Tibial nerve (tissue), 4 donors: Measurements from ENCODE around the gene RIN1.

ENCODE experiments used
- EP300 ChIP-seq, 2 donors: sonication (generic); formaldehyde crosslinking; IDR thresholded peaks; one replicate each; pipeline ENCODE4 v1.6.1; 2017; ENCODE audit warnings: antibody characterized with exemption in 2 of 2, mild to moderate bottlenecking in 1 of 2
- POLR2A ChIP-seq, 2 donors: fragments of 450-650 bp; IDR thresholded peaks; one replicate each; pipeline ENCODE4 v1.6.1; 2017; ENCODE audit warnings: antibody characterized with exemption in 2 of 2, mild to moderate bottlenecking in 2 of 2, moderate library complexity in 2 of 2
- TF ChIP-seq, protein P1 (sequence below), 5 experiments: fragments of 200-600 bp in 3 of 5; fragments of 450-650 bp in 2 of 5; sonication (generic) in 3 of 5; IDR thresholded peaks; one replicate each; pipeline ENCODE4 v1.5.1; 2016 to 2019; ENCODE audit warnings: antibody characterized with exemption in 5 of 5, mild to moderate bottlenecking in 3 of 5, moderate library complexity in 2 of 5

DNA sequence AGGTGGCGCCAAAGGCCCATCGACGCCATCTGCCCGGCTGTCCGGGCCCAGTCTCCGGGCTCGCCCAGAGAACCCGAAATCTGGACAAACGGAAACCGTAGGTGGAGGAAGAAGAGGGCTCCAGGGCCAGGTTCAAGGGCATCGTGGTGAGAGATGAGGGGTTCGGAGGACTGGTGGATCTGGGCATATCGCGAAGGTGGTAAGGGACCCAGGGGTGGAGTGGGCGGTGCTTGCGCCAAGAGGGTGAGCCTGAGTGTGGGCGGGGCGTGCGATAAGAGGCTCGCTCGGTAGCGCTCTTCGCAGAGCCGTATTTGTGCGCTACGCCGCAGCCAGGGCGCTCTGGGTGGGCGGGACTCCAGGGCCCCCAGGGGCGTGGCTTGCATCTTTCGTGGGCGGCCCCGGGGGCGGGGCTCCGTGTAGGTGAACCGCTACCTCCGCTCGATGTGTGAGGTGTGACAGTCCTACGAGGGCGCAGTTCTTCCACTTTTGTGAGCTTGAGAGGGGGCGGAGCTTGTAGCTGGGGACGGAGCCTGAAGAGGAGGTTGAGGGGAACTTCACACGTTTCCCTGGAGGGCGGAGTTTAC lies 24.2 kb downstream of the RIN1 start:
- TF ChIP-seq, protein P1, sequence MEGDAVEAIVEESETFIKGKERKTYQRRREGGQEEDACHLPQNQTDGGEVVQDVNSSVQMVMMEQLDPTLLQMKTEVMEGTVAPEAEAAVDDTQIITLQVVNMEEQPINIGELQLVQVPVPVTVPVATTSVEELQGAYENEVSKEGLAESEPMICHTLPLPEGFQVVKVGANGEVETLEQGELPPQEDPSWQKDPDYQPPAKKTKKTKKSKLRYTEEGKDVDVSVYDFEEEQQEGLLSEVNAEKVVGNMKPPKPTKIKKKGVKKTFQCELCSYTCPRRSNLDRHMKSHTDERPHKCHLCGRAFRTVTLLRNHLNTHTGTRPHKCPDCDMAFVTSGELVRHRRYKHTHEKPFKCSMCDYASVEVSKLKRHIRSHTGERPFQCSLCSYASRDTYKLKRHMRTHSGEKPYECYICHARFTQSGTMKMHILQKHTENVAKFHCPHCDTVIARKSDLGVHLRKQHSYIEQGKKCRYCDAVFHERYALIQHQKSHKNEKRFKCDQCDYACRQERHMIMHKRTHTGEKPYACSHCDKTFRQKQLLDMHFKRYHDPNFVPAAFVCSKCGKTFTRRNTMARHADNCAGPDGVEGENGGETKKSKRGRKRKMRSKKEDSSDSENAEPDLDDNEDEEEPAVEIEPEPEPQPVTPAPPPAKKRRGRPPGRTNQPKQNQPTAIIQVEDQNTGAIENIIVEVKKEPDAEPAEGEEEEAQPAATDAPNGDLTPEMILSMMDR (IDR thresholded peaks at IDR 0.05), result peak in 3 of 5 experiments; percentile 22 to 98 (median 97)
- TF ChIP-seq POLR2A (IDR thresholded peaks at IDR 0.05) (peak in 1 of 2 donors; percentile 65), EP300 (IDR thresholded peaks at IDR 0.05) (peak in 1 of 2 donors; percentile 59)
